OCI-LY1 (cell line): ENCODE data around the gene MICAL2.

Experiments
- H2AFZ ChIP-seq: fragments of 200-600 bp; sonication (generic), shearing (Covaris generic); 2 replicates; pipeline ENCODE4 v1.6.0; 2014; ENCODE audit warnings: antibody characterized with exemption, mild to moderate bottlenecking, low read length
- H3F3A ChIP-seq: fragments of 200-600 bp; sonication (generic), shearing (Covaris generic); 2 replicates; pipeline ENCODE4 v1.6.0; 2014; ENCODE audit warnings: mild to moderate bottlenecking, antibody characterized with exemption, low read length, moderate library complexity; ENCODE audit not compliant: insufficient read depth
- H3K27ac ChIP-seq: fragments of 200-600 bp; sonication (generic); 2 replicates; pipeline ENCODE4 v1.5.1; 2014; ENCODE audit warnings: low read length, mixed run types, mild to moderate bottlenecking, low read depth; ENCODE audit not compliant: poor library complexity, severe bottlenecking
- H3K27me3 ChIP-seq: fragments of 200-600 bp; sonication (generic); 2 replicates; pipeline ENCODE4 v1.6.0; 2014; ENCODE audit warnings: antibody characterized with exemption, mild to moderate bottlenecking, low read length, moderate library complexity; ENCODE audit not compliant: insufficient read depth
- H3K36me3 ChIP-seq: fragments of 200-600 bp; sonication (generic); 2 replicates; pipeline ENCODE4 v1.6.1; 2014; ENCODE audit warnings: mild to moderate bottlenecking, antibody characterized with exemption, low read length, moderate library complexity, mixed read lengths; ENCODE audit not compliant: insufficient read depth
- H3K4me1 ChIP-seq: fragments of 200-600 bp; sonication (generic); 2 replicates; pipeline ENCODE4 v1.5.1; 2014; ENCODE audit warnings: mild to moderate bottlenecking, low read length, moderate library complexity; ENCODE audit not compliant: insufficient read depth, severe bottlenecking
- H3K4me2 ChIP-seq: fragments of 200-600 bp; sonication (generic), shearing (Covaris generic); 2 replicates; pipeline ENCODE4 v1.6.1; 2014; ENCODE audit warnings: low read length
- H3K4me3 ChIP-seq: fragments of 200-600 bp; sonication (generic); 2 replicates; pipeline ENCODE4 v1.5.1; 2014; ENCODE audit warnings: low read length, low read depth, mild to moderate bottlenecking, mixed read lengths; ENCODE audit not compliant: poor library complexity, severe bottlenecking
- H3K79me2 ChIP-seq: fragments of 200-600 bp; shearing (Covaris generic); 2 replicates; pipeline ENCODE4 v1.6.1; 2016; ENCODE audit warnings: mixed run types, low read length, mixed read lengths; ENCODE audit not compliant: insufficient read depth
- H3K9ac ChIP-seq: fragments of 200-600 bp; sonication (generic), shearing (Covaris generic); 2 replicates; pipeline ENCODE4 v1.6.1; 2014; ENCODE audit warnings: mild to moderate bottlenecking, low read length, mixed read lengths
- H3K9me2 ChIP-seq: fragments of 200-600 bp; sonication (generic), shearing (Covaris generic); 2 replicates; pipeline ENCODE4 v1.6.1; 2014; ENCODE audit warnings: low read depth, mild to moderate bottlenecking, low read length, mixed read lengths
- H3K9me3 ChIP-seq: fragments of 200-600 bp; shearing (Covaris generic); 2 replicates; pipeline ENCODE4 v1.6.1; 2014; ENCODE audit warnings: low read length, mixed read lengths
- H4K20me1 ChIP-seq: fragments of 200-600 bp; sonication (generic), shearing (Covaris generic); 2 replicates; pipeline ENCODE4 v1.6.0; 2016; ENCODE audit warnings: mild to moderate bottlenecking, low read length; ENCODE audit not compliant: insufficient read depth
- EZH2 ChIP-seq: fragments of 200-600 bp; sonication (generic), shearing (Covaris generic); IDR thresholded peaks from 2 replicates; pipeline ENCODE4 v1.8.0; 2017; ENCODE audit warnings: borderline replicate concordance, mixed run types, mild to moderate bottlenecking, antibody characterized with exemption, low read length, moderate library complexity, mixed read lengths
- TF ChIP-seq, protein P1 (sequence below): fragments of 200-600 bp; sonication (generic), shearing (Covaris generic); IDR thresholded peaks from 2 replicates; pipeline ENCODE4 v1.5.1; 2017; ENCODE audit warnings: mild to moderate bottlenecking, antibody characterized with exemption, low read length, moderate library complexity, mixed read lengths

MICAL2 gene

DNA sequence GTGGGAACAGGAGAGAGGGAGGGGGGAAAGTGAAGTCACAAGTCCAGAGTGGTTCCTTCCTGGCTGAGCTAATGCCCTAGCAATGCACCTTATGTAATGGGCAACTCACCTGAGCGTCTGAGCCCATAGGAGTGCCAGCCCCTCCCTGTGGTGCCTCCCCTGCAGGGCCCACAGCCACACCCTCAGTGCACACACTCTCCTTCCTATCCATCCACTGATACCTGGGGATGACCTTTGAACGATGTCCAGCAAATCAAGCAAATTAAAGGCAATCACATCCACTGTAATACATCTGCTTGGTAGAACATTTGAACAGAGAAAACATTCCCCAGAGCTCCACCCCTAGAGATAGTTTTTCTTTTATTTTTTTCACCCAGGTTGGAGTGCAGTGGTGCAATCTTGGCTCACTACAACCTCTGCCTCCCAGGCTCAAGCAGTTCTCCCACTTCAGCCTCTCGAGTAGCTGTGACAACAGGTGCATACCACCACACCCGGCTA, 19.6 kb upstream of the MICAL2 start:
- no peaks in the 10 kb centered on the region for H3K36me3 ChIP-seq
- H3K4me2 ChIP-seq = no peak overlapping the region
- H3K79me2 ChIP-seq = no peaks in the 10 kb centered on the region
- no peaks in the 10 kb centered on the region for H3K9me2 ChIP-seq
- no peak overlapping the region for H3K27ac ChIP-seq
- no peak overlapping the region for H3K9ac ChIP-seq
- TF ChIP-seq, protein P1, sequence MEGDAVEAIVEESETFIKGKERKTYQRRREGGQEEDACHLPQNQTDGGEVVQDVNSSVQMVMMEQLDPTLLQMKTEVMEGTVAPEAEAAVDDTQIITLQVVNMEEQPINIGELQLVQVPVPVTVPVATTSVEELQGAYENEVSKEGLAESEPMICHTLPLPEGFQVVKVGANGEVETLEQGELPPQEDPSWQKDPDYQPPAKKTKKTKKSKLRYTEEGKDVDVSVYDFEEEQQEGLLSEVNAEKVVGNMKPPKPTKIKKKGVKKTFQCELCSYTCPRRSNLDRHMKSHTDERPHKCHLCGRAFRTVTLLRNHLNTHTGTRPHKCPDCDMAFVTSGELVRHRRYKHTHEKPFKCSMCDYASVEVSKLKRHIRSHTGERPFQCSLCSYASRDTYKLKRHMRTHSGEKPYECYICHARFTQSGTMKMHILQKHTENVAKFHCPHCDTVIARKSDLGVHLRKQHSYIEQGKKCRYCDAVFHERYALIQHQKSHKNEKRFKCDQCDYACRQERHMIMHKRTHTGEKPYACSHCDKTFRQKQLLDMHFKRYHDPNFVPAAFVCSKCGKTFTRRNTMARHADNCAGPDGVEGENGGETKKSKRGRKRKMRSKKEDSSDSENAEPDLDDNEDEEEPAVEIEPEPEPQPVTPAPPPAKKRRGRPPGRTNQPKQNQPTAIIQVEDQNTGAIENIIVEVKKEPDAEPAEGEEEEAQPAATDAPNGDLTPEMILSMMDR = no peak
- TF ChIP-seq EZH2 = no peak
- H2AFZ ChIP-seq = no peak overlapping the region
- no peaks in the 10 kb centered on the region for H3K4me1 ChIP-seq
- no peak overlapping the region for H3K4me3 ChIP-seq
- no peaks in the 10 kb centered on the region for H3K9me3 ChIP-seq
- H4K20me1 ChIP-seq = no peaks in the 10 kb centered on the region
- no peaks in the 10 kb centered on the region for H3F3A ChIP-seq
- H3K27me3 ChIP-seq = no peaks in the 10 kb centered on the region

DNA sequence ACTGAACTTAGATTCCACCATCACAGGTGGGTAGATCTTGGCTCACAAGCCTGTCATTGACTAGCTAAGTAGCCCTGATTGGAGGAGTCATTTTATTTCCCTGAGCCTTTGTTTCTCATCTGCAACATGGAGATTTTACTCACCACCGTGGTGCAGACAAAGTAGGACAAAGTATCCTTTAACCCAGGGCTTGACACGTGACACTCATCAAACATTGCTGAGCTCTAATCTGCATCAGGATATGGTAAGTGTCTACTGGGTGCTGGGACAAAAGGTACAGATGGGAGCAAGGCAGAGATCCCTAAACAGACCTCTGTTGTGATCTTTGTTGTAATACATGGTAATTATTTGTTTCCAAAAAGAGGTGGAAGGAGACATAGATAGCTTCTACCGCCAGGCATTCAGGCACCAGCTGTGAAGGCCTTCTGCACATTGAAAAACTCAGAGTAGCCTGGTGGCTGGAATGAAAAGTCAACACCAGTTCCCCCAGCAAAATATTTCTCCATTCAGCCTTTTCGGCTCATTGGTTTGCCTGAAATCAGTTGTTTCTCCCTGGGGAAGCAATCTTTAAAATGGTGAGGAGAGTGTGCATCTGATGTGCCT, 18.3 kb upstream of the MICAL2 start:
- H3F3A ChIP-seq = no peaks in the 10 kb centered on the region
- H3K79me2 ChIP-seq = no peaks in the 10 kb centered on the region
- no peak overlapping the region for H3K9ac ChIP-seq
- no peak for TF ChIP-seq EZH2
- TF ChIP-seq, protein P1 = no peak
- H3K4me1 ChIP-seq = no peaks in the 10 kb centered on the region
- no peak overlapping the region for H2AFZ ChIP-seq
- H3K36me3 ChIP-seq = no peaks in the 10 kb centered on the region
- no peaks in the 10 kb centered on the region for H4K20me1 ChIP-seq
- no peak overlapping the region for H3K27ac ChIP-seq
- H3K9me2 ChIP-seq = no peaks in the 10 kb centered on the region
- H3K4me3 ChIP-seq = no peak overlapping the region
- H3K27me3 ChIP-seq = no peaks in the 10 kb centered on the region
- no peaks in the 10 kb centered on the region for H3K9me3 ChIP-seq
- H3K4me2 ChIP-seq = no peak overlapping the region

DNA sequence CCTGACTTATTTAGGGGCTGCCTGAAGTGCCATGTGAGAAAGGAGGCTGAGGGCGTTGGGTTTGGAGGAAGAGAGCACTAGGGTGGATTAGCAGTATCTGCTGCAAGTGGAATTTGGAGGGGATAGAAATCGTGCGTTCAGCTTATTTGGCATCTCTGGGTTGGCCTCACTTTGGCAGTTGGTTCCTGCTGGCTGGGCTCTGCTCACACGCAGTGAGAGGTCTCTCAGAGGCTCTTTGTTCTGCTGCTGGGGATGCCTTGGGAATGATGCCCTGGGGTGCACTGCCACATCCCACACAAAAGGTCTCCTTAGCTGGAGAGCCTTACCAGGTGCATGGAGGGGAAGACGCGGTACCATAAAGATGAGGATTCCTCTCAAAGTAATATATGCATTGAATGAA, 17.7 kb upstream of the MICAL2 start:
- Histone ChIP-seq H3F3A (no peaks in the 10 kb centered on the region), H3K9ac (no peak overlapping the region), H3K4me1 (no peaks in the 10 kb centered on the region), H3K4me3 (no peak overlapping the region), H3K27ac (no peak overlapping the region), H3K9me3 (no peaks in the 10 kb centered on the region), H3K27me3 (no peaks in the 10 kb centered on the region), H3K79me2 (no peaks in the 10 kb centered on the region), H4K20me1 (no peaks in the 10 kb centered on the region), H3K36me3 (no peaks in the 10 kb centered on the region), H2AFZ (no peak overlapping the region), H3K9me2 (no peaks in the 10 kb centered on the region), H3K4me2 (no peak overlapping the region)
- TF ChIP-seq EZH2 = no peak
- TF ChIP-seq, protein P1 = no peak
